Measurements from ENCODE around the gene DHCR24.

DNA sequence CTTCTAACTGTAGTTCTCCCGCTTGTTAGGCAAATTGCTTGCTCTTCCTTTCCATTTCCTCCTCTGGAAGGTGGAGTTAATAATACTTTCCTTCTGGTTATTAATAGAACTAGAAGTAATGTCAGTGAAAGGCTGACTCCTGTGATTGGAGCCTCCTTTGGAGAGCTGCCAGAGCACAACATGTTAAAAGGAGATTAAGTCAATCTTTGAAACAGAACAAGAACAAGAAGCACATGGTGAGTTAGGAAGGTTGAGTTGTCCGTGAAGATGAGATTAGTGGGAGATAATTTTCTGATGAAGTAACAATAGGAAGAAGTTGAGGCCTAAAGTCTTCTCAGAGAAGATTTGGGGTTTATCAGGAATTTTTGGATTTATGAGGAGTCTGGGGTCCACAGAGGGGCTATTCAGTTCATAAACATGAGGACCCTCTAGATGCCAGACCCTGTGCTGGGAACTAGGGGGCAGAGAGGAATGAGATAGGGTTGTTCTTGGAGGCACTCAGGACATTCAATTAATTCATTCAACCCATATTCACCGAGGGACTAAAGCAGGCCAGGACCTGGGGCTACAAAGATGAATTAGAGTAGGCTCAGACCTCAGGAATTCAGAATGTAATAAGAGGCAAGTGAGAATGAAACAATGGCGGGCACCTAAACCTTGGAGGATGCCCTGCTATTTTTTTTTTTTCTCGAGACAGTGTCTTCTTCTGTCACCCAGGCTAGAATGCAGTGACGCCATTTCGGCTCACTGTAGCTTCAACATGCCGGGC lies 40.7 kb upstream of the DHCR24 start:
- TF ChIP-seq, protein P1, sequence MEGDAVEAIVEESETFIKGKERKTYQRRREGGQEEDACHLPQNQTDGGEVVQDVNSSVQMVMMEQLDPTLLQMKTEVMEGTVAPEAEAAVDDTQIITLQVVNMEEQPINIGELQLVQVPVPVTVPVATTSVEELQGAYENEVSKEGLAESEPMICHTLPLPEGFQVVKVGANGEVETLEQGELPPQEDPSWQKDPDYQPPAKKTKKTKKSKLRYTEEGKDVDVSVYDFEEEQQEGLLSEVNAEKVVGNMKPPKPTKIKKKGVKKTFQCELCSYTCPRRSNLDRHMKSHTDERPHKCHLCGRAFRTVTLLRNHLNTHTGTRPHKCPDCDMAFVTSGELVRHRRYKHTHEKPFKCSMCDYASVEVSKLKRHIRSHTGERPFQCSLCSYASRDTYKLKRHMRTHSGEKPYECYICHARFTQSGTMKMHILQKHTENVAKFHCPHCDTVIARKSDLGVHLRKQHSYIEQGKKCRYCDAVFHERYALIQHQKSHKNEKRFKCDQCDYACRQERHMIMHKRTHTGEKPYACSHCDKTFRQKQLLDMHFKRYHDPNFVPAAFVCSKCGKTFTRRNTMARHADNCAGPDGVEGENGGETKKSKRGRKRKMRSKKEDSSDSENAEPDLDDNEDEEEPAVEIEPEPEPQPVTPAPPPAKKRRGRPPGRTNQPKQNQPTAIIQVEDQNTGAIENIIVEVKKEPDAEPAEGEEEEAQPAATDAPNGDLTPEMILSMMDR (IDR thresholded peaks at IDR 0.05) = no peak
- no peak for TF ChIP-seq POLR2A (IDR thresholded peaks at IDR 0.05)
